Neural cell (in vitro differentiated cells): ENCODE measurements around the gene BRD7. TPM values are rescaled to one million over a fixed set of nuclear protein-coding genes. Genes with fewer than 3 reads are reported as not detected.

Experiments used
- H2AFZ ChIP-seq: fragments of 200-600, 300-800 bp; sonication (generic), shearing (Covaris generic); 2 replicates; pipeline ENCODE4 v1.6.0; 2014; ENCODE audit warnings: low read depth, mild to moderate bottlenecking, antibody characterized with exemption, low read length, moderate library complexity
- H3F3A ChIP-seq: fragments of 200-600 bp; shearing (Covaris generic); 2 replicates; pipeline ENCODE4 v1.6.1; 2016; ENCODE audit warnings: mild to moderate bottlenecking, moderate library complexity, mixed read lengths, antibody characterized with exemption, low read length; ENCODE audit not compliant: insufficient read depth, poor library complexity, severe bottlenecking
- H3K27ac ChIP-seq: fragments of 200-600, 300-800 bp; sonication (generic), shearing (Covaris generic); 2 replicates; pipeline ENCODE4 v1.5.1; 2014; ENCODE audit warnings: mild to moderate bottlenecking, low read length, moderate library complexity
- H3K27me3 ChIP-seq: fragments of 300-800, 200-600 bp; sonication (generic), shearing (Covaris generic); 2 replicates; pipeline ENCODE4 v1.6.0; 2014; ENCODE audit warnings: mild to moderate bottlenecking, low read depth, low read length, moderate library complexity; ENCODE audit not compliant: insufficient read depth
- H3K36me3 ChIP-seq: fragments of 300-800, 200-600 bp; sonication (generic), shearing (Covaris generic); 2 replicates; pipeline ENCODE4 v1.5.1; 2014; ENCODE audit warnings: mild to moderate bottlenecking, antibody characterized with exemption, low read length, moderate library complexity; ENCODE audit not compliant: insufficient read depth
- H3K4me2 ChIP-seq: fragments of 300-800, 200-600 bp; sonication (generic), shearing (Covaris generic); 2 replicates; pipeline ENCODE4 v1.6.0; 2014; ENCODE audit warnings: mild to moderate bottlenecking, low read length
- H3K4me3 ChIP-seq: fragments of 300-800, 200-600 bp; sonication (generic), shearing (Covaris generic); 2 replicates; pipeline ENCODE4 v1.5.1; 2014; ENCODE audit warnings: mild to moderate bottlenecking, low read length, moderate library complexity
- H3K79me2 ChIP-seq: fragments of 200-600 bp; shearing (Covaris generic); replicated peaks from 2 replicates; pipeline ENCODE4 v1.6.0; 2014; ENCODE audit warnings: mild to moderate bottlenecking, low read length, moderate library complexity; ENCODE audit not compliant: insufficient read depth
- H3K9ac ChIP-seq: fragments of 300-800, 200-600 bp; sonication (generic), shearing (Covaris generic); 2 replicates; pipeline ENCODE4 v1.6.1; 2016; ENCODE audit warnings: mild to moderate bottlenecking, low read length, mixed read lengths
- H3K9me2 ChIP-seq: fragments of 200-600 bp; shearing (Covaris generic); 2 replicates; pipeline ENCODE4 v1.6.1; 2016; ENCODE audit warnings: mild to moderate bottlenecking, low read length, mixed read lengths; ENCODE audit not compliant: insufficient read depth
- H3K9me3 ChIP-seq: fragments of 200-600, 300-800 bp; sonication (generic), shearing (Covaris generic); 2 replicates; pipeline ENCODE4 v1.6.1; 2016; ENCODE audit warnings: mild to moderate bottlenecking, mixed run types, low read length, moderate library complexity, mixed read lengths
- H4K20me1 ChIP-seq: fragments of 200-600 bp; shearing (Covaris generic); 2 replicates; pipeline ENCODE4 v1.6.1; 2016; ENCODE audit warnings: mild to moderate bottlenecking, mixed run types; ENCODE audit not compliant: insufficient read depth
- CTCF ChIP-seq: fragments of 450-650 bp; IDR thresholded peaks from 2 replicates; pipeline ENCODE4 v1.5.1; 2014; ENCODE audit warnings: antibody characterized with exemption, mild to moderate bottlenecking, moderate library complexity; ENCODE audit not compliant: poor library complexity, severe bottlenecking
- EP300 ChIP-seq: fragments of 450-650 bp; conservative IDR thresholded peaks from 2 replicates; pipeline ENCODE4 v1.6.1; 2014; ENCODE audit warnings: antibody characterized with exemption, mild to moderate bottlenecking, moderate library complexity; ENCODE audit not compliant: poor library complexity, severe bottlenecking
- EZH2 ChIP-seq: fragments of 200-600, 300-800 bp; shearing (Covaris generic), sonication (generic); IDR thresholded peaks from 2 replicates; pipeline ENCODE4 v1.6.1; 2014; ENCODE audit warnings: antibody characterized with exemption, low read length, borderline replicate concordance, mild to moderate bottlenecking; ENCODE audit not compliant: insufficient read depth, poor library complexity, severe bottlenecking
- MXI1 ChIP-seq: fragments of 450-650 bp; conservative IDR thresholded peaks from 2 replicates; pipeline ENCODE4 v1.6.1; 2014; ENCODE audit warnings: antibody characterized with exemption, mild to moderate bottlenecking; ENCODE audit not compliant: poor library complexity, severe bottlenecking
- POLR2AphosphoS5 ChIP-seq: IDR thresholded peaks from 2 replicates; pipeline ENCODE4 v1.6.1; 2012
- RAD21 ChIP-seq: fragments of 450-650 bp; conservative IDR thresholded peaks from 2 replicates; pipeline ENCODE4 v1.6.1; 2014; ENCODE audit warnings: antibody characterized with exemption, mild to moderate bottlenecking, moderate library complexity
- REST ChIP-seq: IDR thresholded peaks from 2 replicates; pipeline ENCODE4 v1.6.1; 2012; ENCODE audit warnings: borderline replicate concordance
- SMC3 ChIP-seq: fragments of 450-650 bp; conservative IDR thresholded peaks from 2 replicates; pipeline ENCODE4 v1.6.1; 2014; ENCODE audit warnings: antibody characterized with exemption, mild to moderate bottlenecking, moderate library complexity; ENCODE audit not compliant: poor library complexity
- TAF1 ChIP-seq: IDR thresholded peaks from 2 replicates; pipeline ENCODE4 v1.6.1; 2012; ENCODE audit warnings: low read depth
- polyA plus RNA-seq: library from polyadenylated mRNA; depleted of rRNA; stranded (reverse); fragments of >200 nt; gene quantifications from 2 replicates; pipeline ENCODE4 v1.2.3, GENCODE V29; 2014

BRD7 gene
- polyA plus RNA-seq, 1 donor from 2014 or later: 57.2 TPM

GRCh38 chr16:50315346-50315997 is 53.3 kb downstream of the BRD7 start:
- H3K27ac ChIP-seq: no peak overlapping the region
- H3K36me3 ChIP-seq: no peaks in the 10 kb centered on the region
- peaks cover 3% of the 10 kb centered on the region for H4K20me1 ChIP-seq
- H3K27me3 ChIP-seq: no peaks in the 10 kb centered on the region
- H3K9me2 ChIP-seq: no peaks in the 10 kb centered on the region
- H3K79me2 ChIP-seq: no peaks in the 10 kb centered on the region
- H3K4me2 ChIP-seq: no peak overlapping the region
- H3K4me3 ChIP-seq: no peak overlapping the region
- no peak overlapping the region for H3K9ac ChIP-seq
- no peaks in the 10 kb centered on the region for H3F3A ChIP-seq
- no peak for TF ChIP-seq RAD21
- TF ChIP-seq POLR2AphosphoS5: no peak
- TF ChIP-seq TAF1: no peak
- TF ChIP-seq MXI1: no peak
- TF ChIP-seq EZH2: no peak
- no peak for TF ChIP-seq REST
- no peak for TF ChIP-seq EP300
- no peak for TF ChIP-seq SMC3
- no peak for TF ChIP-seq CTCF
- no peak overlapping the region for H2AFZ ChIP-seq
- H3K9me3 ChIP-seq: no peaks in the 10 kb centered on the region

GRCh38 chr16:50314665-50315064 is 54.1 kb downstream of the BRD7 start:
- Histone ChIP-seq H3K9ac (no peak overlapping the region), H3K36me3 (no peaks in the 10 kb centered on the region)
- TF ChIP-seq REST: no peak
- TF ChIP-seq POLR2AphosphoS5: no peak
- TF ChIP-seq MXI1: no peak
- no peak for TF ChIP-seq EZH2
- no peak for TF ChIP-seq SMC3
- TF ChIP-seq EP300: no peak
- TF ChIP-seq TAF1: no peak
- TF ChIP-seq CTCF: no peak
- no peak for TF ChIP-seq RAD21

More at GRCh38 chr16:50314665-50315064, 54.1 kb downstream of the BRD7 start:
- peaks cover 3% of the 10 kb centered on the region for H4K20me1 ChIP-seq
- no peaks in the 10 kb centered on the region for H3K9me2 ChIP-seq
- no peaks in the 10 kb centered on the region for H3F3A ChIP-seq
- H3K79me2 ChIP-seq: no peaks in the 10 kb centered on the region
- H3K27me3 ChIP-seq: no peaks in the 10 kb centered on the region
- H3K4me3 ChIP-seq: no peak overlapping the region
- no peak overlapping the region for H3K27ac ChIP-seq
- no peak overlapping the region for H2AFZ ChIP-seq
- no peaks in the 10 kb centered on the region for H3K9me3 ChIP-seq
- H3K4me2 ChIP-seq: no peak overlapping the region
